HG03097 (cell line): Measurements from ENCODE around the gene MBOAT2.

Source experiments
- ATAC-seq: cut with Tn5 transposase; IDR thresholded peaks from one replicate; pipeline ENCODE4 v1.9.1; 2021; ENCODE audit not compliant: unreplicated experiment, low FRiP score

Gene MBOAT2

DNA sequence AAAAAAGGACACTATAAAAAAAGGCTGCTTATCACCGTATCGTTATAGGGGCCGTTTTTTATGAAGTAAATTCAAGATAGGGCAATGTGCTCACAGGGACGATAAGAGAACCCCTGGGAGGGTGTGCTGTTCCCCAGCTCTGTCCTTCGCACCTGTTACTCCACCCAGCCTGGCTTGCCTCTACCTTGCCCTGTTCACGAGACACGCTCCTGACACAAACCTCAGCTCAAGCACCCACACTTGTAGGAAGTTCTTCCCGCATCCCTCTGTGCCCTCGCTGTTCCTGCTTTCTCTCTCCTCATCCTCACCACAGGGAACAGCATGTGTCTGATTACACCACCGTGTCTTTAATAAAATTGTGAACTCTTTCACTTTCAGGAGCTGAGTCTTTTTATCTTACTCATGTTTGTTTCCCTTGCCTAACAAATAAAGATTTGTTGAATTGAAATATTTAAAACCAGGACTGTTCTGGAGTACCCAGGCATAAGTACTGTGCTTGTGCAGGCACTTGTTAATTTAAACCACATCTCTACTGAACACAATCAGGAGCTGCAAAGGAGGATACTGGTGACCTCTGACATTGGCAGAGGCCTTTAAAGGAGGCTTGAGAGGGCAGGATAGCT is 140.0 kb downstream of the MBOAT2 start:
- ATAC-seq: no peak

DNA sequence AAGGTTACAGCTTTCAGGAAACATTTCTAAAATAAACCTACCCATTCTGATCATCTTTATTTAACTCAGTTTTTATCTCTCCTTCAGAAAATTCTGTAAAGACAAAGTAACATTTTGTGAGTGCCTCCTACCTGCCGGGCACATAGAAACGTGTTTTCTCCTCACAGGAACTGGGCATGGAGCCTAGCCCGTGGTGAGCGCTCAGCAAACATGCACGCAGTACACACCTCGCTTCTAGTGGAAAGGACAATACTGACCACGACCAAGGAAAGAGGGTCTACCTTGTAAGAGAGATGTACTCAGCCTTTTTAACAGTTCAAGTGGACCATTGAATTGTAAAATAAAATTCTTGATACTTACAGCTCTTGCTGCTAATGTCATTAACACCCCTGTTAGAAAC is 141.3 kb downstream of the MBOAT2 start:
- no peak for ATAC-seq

DNA sequence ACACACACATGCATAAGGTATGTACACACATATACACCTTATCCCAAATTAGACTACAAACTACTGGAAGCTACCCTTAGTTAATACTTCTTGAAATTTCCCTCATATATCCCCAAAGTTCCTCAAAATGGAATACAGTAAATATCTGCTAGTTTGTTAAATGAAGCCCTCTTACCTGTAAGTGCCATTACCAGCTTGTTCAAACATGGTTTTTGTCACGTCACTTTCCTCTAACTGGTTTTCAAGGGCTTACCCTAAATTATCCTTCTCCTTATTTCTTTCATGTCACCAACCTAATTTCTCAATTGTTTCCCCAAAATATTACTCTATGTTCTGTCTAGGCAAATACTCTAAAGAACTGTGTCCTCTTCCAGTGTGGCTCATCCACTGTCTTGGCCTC is 141.7 kb downstream of the MBOAT2 start:
- ATAC-seq: no peak

DNA sequence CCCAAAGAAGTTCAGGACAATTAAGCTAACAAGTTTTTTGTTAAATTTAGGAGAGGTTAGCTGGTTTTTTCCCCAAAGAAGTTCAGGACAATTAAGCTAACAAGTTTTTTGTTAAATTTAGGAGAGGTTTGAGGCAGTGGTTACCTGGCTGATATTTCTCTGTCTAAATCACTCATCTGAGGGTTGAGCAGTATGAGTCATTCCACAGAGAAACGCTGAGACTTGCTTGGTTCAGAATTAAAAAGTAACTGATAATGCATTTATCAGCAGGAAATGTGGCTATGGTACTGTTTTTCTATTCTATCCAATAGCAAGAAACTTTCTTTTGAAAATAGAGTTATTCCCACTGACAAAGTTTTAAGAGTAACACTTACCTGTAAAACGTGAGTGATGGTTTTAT is 143.2 kb downstream of the MBOAT2 start:
- no peak for ATAC-seq

DNA sequence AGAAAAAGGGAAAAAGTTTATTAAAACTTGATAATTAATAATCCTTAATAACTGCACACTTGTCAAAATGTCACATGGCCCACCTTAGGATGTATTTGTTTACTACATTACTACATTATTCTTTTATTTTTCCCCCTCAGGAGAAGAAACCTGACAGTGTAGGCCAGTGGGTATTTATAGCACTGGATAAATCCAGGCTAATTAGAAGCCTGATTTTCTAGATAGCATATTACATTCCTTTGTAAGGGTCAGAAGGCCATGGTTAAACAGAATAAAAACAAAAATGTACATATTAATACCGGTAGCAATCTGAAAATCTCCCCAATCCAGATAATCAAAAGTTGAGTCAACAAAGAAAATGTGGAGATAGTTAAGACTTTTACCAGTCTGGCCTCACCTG is 144.6 kb downstream of the MBOAT2 start:
- no peak for ATAC-seq

DNA sequence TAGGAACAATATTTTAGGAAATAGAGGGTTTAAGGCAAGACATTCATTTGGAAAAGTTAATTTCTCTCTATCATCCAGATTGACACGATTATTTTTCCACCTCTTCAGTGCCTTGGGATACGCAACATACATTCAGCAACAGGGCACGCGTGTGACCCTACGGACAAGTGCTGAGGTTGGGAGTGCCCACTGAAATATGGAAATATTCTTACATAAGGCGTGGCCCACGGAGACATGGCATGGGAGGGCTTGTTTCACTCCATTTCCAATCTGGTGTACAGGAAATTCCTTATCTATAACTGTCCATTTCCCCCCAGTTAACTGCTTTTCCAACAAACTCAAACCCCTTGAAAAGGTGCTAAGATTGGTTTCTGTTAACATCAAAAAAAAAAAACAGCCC is 145.2 kb downstream of the MBOAT2 start:
- ATAC-seq: no peak

DNA sequence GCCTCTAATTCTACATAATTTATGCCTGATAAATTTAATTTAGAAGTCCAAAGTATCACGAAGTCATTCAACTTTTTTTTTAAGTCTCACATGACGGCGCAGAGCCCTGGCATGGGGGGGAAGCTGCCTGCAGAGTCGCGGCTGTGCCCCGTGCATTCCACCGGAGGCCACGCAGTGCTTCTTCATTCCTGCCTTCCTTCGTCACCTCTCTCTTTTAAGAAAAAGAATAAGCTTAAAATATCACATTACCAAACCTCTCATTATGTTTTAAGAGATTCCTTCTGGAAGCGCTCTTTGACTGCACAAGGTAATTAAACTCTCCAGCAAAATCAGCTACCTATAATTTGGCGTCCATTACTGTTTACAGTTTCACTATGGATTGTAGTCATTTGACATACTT is 145.8 kb downstream of the MBOAT2 start:
- ATAC-seq: no peak

DNA sequence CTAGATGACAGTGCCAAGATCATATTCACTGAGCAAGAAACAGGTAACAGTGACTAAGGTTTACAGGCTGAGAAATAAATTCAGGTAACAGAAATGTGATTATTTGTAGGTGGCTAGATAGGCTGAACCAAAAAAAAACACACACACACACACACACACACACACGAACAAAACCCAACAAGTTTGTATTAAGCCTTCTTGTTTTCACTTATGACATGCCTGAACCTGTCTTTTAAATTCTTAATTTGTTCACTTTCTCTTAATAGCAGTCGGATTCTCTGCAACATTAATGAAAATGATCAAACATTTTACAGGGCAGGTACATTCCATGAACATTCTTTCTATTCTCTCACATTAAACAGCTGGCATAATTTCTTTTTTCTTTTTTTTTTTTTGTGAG is 147.3 kb downstream of the MBOAT2 start:
- ATAC-seq: no peak

DNA sequence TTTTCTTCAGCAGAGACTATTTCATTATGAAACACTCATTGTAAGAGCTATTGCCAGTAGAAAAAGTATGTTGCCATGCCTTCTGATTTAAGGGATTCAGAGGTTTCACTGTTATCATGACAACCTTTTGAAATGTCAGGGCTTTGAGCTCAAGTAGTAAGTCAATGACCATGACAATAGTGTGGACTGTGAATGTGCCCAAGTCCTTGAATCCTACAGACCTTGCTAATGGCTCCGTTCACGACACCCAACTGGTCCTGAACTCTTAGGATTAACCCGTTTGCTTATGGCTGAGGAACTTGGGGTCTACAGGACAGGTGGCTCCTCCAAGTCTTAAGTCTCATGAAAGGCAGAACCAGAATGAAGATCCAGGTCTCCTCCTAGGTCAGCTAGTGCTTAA is 148.5 kb downstream of the MBOAT2 start:
- ATAC-seq: no peak

DNA sequence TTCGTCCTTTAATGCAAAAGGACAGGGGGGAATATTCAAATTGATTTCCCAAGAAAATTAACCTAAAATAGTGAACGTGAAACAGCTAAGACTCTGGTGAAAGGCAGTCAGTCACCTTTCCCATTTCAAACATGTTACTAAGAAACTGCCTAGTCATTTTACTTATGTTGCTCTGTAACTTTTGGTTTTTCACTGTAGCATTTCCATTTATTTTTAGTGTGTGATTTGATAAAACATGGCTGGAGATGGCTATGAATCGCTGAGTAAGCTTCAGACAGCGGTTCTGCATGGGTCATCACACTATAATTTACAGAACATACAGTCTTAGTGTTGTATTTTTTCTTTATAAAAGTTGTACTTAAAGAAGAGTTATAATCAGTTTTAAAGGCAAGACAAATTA is 150.1 kb downstream of the MBOAT2 start:
- ATAC-seq: no peak

DNA sequence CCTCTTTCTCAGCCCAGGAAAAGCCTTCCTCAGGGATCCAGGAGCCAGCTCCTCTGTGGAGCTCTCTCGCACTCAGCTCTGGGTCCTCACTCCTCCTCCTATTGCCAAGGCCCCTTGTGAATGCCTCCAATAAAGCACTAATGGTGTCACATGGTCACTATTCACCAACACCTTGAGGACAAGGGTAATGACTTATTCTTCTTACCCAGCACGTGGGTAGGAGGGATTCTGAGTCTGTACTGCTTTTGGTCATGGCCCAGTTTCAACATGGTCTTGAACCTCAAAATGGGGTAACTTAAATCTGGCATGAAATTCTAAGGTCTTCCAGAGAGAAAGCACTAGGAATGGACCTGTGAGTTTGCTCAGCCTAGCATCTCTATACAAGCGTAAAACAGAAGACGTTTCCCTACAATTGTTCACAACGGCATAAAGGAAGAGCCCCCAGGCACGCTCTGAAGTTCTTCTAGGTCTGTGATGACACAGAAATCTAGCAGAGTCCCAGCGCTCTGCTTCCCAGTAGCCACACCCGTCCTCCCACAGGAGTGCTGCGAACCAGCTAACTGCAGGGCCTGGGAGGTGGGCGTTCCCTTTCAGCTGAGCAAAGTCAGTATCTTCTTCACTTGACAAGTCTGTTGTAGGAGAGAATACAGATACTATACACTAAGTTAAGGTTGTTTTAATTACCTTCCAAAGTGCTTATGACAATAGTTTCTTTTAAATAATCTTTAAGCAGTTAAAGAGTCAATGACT is 151.5 kb downstream of the MBOAT2 start:
- no peak for ATAC-seq

DNA sequence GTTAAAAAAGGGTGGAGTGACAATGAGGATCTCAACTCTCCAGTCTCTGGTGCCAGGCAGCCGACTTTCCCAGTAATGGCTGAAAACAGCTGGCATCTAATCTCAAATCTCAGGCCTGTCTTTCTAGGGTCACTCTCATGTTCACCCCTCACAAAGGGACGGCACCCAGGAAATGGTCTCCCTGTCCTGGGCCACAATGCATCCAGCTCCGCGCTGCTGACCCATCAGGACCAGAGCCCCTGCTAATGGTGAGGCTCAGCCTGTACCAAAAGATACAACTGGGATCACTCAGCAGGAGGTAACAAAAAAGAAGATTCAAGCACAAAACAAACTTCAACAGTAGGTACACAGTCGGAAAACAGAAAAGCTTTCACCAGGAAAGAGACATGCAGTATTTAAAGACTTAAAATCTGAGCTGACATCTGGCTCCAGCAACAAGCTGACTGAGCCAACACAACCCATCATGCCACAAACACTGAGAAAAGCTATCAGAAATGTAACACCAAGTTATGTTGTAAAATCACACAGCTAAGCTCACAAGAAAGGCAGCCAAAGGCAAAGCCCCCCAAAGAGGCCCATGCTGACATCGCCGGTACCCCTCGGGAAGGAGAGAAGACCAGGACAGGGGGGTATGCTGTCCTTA is 152.5 kb downstream of the MBOAT2 start:
- ATAC-seq: no peak

DNA sequence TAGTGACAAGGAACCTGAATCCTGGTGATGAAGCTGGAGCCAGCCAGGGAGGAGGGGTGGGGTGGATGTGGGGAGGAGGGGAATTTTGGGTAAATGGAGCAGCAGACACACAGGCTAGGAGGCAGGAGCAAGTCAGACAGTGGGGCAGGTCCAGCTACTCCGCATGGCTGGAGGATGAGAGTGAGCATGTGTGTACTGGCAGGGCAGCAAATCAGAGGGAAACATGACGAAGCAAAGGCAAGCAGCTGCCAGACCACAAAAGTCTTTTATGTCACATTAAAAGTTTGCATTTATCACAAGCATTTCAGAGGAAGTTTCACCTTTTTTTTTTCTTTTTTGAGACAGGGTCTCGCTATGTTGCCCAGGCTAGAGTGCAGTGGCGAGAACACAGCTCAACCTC is 154.2 kb downstream of the MBOAT2 start:
- no peak for ATAC-seq

DNA sequence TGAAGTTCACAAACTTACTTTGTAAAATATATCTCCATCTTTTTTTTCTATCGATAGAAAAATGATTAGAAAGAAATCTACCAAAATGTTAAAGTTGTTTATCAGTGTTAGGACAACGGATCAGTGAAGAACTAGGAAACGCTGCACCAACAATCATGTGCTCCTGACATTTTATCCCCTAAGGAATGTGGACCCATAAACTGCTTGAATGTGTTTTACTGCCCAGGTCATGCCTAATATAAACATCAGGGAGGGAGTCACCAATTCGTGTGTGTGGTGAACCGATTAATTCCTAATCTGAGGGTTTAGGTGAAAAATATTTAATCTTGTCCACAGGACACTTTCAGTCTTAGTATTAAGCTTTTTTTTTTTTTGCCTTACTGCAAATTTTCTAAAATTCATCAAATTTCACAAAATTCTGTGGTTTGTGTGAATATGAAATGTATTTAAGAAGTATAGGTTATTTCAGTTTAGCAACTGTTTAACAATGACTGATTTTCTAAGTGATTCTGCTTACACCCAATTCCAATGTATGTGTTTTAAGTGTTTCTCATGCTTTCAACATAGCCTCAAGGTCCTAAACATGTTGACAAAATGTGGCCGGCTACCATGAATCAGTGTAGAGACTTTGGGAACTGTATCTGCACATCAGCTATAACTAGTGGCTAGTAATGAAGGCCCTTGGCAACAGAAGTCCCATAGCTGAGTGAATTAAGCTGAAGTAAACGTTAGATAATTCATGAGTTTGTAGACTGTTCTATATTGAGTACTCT is 155.0 kb downstream of the MBOAT2 start:
- ATAC-seq: no peak

DNA sequence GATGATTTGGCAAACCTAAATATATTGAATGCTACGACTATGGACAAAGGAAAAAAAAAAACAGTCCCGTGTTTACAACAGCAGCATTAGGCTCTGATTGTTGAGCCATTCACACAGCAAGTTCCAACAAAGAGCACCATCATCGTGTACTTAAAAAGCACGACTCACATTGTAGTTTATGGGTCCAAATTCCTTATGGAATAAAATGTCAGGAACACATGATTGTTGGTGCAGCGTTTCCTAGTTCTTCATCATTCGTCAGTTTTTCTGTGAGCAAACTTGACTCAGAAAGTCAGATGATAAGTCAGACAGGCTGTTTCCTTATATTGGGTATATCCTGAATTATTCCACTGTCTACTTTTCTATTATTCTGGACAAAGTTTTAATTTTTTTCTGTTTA is 156.1 kb downstream of the MBOAT2 start:
- ATAC-seq: no peak

DNA sequence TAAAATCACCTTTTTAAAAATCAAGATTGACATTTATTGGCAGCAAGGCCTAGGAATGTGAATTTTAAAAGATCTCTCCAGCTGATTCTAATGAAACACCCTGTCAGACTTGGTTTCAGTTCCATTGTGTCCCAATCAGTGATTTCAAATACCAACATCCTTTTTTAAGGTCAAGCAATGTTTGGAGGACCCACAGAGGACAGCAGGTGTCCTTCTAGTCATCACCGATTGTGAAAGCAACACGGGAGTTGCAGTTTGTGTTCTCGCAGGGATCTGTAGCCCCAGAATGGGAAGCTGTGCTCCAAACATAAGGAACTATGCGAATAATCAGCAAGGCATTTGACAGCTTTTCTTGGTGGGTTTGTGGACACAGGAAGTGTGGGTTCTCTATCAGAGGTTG is 161.6 kb downstream of the MBOAT2 start:
- no peak for ATAC-seq

DNA sequence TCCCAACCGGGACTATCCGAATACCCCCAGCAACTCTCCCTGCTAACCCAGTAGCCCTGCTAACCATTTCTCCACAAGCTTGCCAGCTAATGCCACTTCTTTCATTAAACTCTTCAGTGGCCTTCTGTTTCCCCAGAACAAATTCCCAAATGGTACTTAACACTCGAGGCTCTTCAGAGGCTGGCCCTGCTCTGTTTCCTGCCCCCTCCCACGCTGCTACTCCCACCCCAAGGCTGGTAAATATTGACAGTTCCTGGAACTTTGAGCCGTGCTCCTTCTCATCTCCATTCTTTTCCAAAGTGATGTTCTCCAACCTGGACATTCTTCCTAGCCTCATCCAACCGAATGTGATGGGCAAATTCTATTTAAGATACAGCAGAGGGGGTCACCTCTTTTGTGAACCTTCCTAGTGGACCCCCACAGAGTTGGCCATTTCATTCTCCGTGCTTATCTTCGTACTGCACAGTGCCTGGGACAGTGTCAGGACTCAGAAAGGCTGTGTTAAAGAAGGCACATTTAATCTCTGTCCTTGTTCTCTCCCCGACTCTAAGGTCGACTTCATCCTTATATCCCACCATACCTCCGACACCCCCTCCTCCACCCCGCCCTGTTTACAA is 162.9 kb downstream of the MBOAT2 start:
- ATAC-seq: no peak

DNA sequence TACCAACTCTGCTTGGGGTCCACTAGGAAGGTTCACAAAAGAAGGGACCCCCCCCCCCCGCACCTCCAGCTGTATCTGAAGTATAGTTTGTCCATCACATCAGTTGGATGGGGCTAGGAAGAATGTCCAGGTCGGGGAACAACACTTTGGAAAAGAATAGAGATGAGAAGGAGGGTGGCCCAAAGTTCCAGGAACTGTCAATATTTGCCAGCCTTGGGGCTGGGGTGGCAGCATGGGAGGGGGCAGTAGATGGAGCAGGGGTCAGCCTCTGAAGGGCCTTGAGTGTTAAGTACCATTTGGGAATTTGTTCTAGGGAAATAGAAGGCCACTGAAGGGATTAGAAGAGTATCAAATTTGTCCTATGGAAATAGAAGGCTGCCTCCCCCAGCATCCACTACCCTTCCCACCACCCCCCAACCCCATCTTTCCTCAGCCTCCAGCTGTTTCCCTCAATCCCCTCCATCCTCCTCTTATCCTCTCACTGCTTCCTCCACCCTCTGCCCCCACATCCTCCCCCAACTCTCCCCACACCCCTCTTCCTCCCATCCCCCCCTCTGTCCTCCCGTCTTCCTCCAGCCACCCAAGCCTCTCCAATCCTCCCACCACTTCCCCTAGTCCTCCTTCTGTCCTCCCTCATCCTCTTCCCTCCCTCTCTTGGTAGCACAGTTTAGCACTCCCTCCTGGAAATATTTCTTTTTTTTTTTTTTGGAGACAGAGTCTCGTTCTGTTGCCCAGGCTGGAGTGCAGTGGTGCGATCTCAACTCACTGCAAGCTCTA is 164.1 kb downstream of the MBOAT2 start:
- ATAC-seq: no peak

DNA sequence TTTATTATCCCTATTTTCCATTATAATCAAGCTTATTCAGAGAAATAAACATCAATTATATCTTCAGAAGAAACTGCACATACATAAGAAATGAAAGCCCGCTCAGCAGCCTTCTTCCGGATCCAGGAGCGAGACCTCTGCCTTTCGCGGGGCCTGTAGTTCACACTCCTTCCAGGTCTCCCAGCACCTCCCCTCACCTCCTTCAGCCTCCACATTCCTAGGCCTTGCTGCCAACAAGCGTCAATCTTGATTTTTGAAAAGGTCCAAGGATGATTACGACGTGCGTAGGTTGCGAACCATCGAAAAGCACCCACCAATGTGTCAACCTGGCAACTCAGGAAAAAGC is 165.7 kb downstream of the MBOAT2 start:
- ATAC-seq: peak; percentile 16
